Nephron (organoid): ENCODE measurements around the gene FERMT2.

Experiments
- H3K27ac Mint-ChIP-seq, 3 experiments: 2 replicates each; pipeline ENCODE4 v1.8.0; 2020; ENCODE audit warnings: mixed read lengths in 3 of 3, mild to moderate bottlenecking in 2 of 3, moderate library complexity in 1 of 3
- H3K27me3 Mint-ChIP-seq: 2 replicates; pipeline ENCODE4 v1.8.0; 2021; ENCODE audit warnings: low read depth, mild to moderate bottlenecking, moderate library complexity, mixed read lengths
- H3K36me3 Mint-ChIP-seq: 2 replicates; pipeline ENCODE4 v1.8.0; 2020; ENCODE audit warnings: low read depth, mixed read lengths
- H3K4me1 Mint-ChIP-seq: 2 replicates; pipeline ENCODE4 v1.8.0; 2020; ENCODE audit warnings: mixed read lengths
- H3K4me3 Mint-ChIP-seq, 3 experiments: 2 replicates each; pipeline ENCODE4 v1.8.0; 2020; ENCODE audit warnings: mild to moderate bottlenecking in 3 of 3, mixed read lengths in 3 of 3, moderate library complexity in 2 of 3
- H3K9me3 Mint-ChIP-seq: 2 replicates; pipeline ENCODE4 v1.8.0; 2020; ENCODE audit warnings: mixed read lengths
- TF ChIP-seq, protein P1 (sequence below), 3 experiments: fragments of 200-600 bp; sonication (generic); IDR thresholded peaks; one replicate each; pipeline ENCODE4 v1.5.0; 2021; ENCODE audit warnings: antibody characterized with exemption in 3 of 3; ENCODE audit not compliant: unreplicated experiment in 3 of 3

FERMT2 gene

GRCh38 chr14:52949249-52949648, 1.6 kb downstream of the FERMT2 start:
- Mint-ChIP-seq H3K4me1 (peaks cover 48% of the 10 kb centered on the region), H3K36me3 (peaks cover 21% of the 10 kb centered on the region), H3K9me3 (no peaks in the 10 kb centered on the region), H3K27me3 (no peaks in the 10 kb centered on the region), H3K4me3 (peak overlapping the region; percentile 96 to 100 (median 98)), H3K27ac (peak overlapping the region; percentile 97 to 98 (median 97))
- TF ChIP-seq, protein P1, sequence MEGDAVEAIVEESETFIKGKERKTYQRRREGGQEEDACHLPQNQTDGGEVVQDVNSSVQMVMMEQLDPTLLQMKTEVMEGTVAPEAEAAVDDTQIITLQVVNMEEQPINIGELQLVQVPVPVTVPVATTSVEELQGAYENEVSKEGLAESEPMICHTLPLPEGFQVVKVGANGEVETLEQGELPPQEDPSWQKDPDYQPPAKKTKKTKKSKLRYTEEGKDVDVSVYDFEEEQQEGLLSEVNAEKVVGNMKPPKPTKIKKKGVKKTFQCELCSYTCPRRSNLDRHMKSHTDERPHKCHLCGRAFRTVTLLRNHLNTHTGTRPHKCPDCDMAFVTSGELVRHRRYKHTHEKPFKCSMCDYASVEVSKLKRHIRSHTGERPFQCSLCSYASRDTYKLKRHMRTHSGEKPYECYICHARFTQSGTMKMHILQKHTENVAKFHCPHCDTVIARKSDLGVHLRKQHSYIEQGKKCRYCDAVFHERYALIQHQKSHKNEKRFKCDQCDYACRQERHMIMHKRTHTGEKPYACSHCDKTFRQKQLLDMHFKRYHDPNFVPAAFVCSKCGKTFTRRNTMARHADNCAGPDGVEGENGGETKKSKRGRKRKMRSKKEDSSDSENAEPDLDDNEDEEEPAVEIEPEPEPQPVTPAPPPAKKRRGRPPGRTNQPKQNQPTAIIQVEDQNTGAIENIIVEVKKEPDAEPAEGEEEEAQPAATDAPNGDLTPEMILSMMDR (IDR thresholded peaks at IDR 0.05; ENCODE audit: unreplicated experiment in 3 of 3): no peak

DNA sequence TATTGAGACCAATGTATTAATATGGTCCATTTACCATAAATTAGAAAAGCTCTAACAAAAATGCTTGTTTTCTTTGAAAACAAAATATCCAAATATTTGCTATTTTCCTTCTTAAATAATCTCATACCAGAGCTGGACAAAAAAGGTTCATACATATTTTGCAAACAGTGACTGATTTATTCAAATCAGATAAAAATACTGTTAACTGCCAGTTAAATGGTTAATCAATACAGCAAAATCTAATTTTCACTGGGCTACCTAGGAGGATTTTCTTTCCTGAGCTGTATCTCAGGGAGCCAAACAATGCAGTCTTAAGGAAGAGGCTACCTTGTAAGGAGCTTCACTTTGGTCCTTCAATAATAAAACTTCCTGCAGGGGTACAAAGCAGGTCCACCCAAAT, 2.0 kb downstream of the FERMT2 start:
- peaks cover 49% of the 10 kb centered on the region for H3K4me1 Mint-ChIP-seq
- TF ChIP-seq, protein P1 (IDR thresholded peaks at IDR 0.05; ENCODE audit: unreplicated experiment in 3 of 3): no peak
- H3K27me3 Mint-ChIP-seq: no peaks in the 10 kb centered on the region
- H3K9me3 Mint-ChIP-seq: no peaks in the 10 kb centered on the region
- peak overlapping the region; percentile 96 to 100 (median 98) for H3K4me3 Mint-ChIP-seq
- H3K36me3 Mint-ChIP-seq: peaks cover 25% of the 10 kb centered on the region
- H3K27ac Mint-ChIP-seq: peak overlapping the region; percentile 97 to 98 (median 97)

- H3K9me3 Mint-ChIP-seq: no peaks in the 10 kb centered on the region
- H3K4me1 Mint-ChIP-seq: peaks cover 50% of the 10 kb centered on the region
- H3K27ac Mint-ChIP-seq: peak overlapping the region in 2 of 3 experiments; percentile 2 to 33
- TF ChIP-seq, protein P1 (IDR thresholded peaks at IDR 0.05; ENCODE audit: unreplicated experiment in 3 of 3): no peak
- peaks cover 29% of the 10 kb centered on the region for H3K36me3 Mint-ChIP-seq
- H3K27me3 Mint-ChIP-seq: no peaks in the 10 kb centered on the region
- peak overlapping the region; percentile 37 to 74 (median 50) for H3K4me3 Mint-ChIP-seq
Measured at GRCh38 chr14:52948039-52948438, 2.8 kb downstream of the FERMT2 start.

DNA sequence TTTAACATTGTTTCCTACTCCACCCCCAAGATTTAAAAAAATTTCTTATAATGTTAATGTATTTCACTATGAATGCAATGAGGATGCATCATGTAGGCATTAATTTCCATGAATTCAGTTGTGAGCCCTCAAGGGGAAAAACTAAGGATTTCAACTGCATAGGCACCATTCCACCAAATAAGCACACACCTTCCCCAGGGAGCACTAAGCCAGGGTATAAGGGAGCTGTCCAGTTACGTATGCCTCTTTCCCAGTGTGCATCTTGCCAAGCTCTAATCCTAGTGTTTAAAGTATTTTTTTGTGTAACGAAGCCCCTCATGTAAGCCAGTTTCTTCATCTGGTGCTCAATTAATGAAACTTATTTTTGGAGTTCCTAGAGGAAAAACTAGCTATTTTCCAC, 6.6 kb downstream of the FERMT2 start:
- H3K4me3 Mint-ChIP-seq: no peak overlapping the region
- no peaks in the 10 kb centered on the region for H3K27me3 Mint-ChIP-seq
- no peak overlapping the region for H3K27ac Mint-ChIP-seq
- H3K4me1 Mint-ChIP-seq: peaks cover 33% of the 10 kb centered on the region
- TF ChIP-seq, protein P1 (IDR thresholded peaks at IDR 0.05; ENCODE audit: unreplicated experiment in 3 of 3): no peak
- peaks cover 39% of the 10 kb centered on the region for H3K36me3 Mint-ChIP-seq
- no peaks in the 10 kb centered on the region for H3K9me3 Mint-ChIP-seq

GRCh38 chr14:52939427-52939826, 11.4 kb downstream of the FERMT2 start:
- Mint-ChIP-seq H3K27me3 (no peaks in the 10 kb centered on the region), H3K36me3 (peaks cover 20% of the 10 kb centered on the region)

GRCh38 chr14:52937869-52938268, 13.0 kb downstream of the FERMT2 start:
- no peaks in the 10 kb centered on the region for H3K9me3 Mint-ChIP-seq
- H3K36me3 Mint-ChIP-seq: peaks cover 10% of the 10 kb centered on the region
- TF ChIP-seq, protein P1 (IDR thresholded peaks at IDR 0.05; ENCODE audit: unreplicated experiment in 3 of 3): no peak
- H3K27me3 Mint-ChIP-seq: no peaks in the 10 kb centered on the region
- peak overlapping the region in 1 of 3 experiments; percentile 2 for H3K27ac Mint-ChIP-seq
- H3K4me3 Mint-ChIP-seq: no peak overlapping the region
- H3K4me1 Mint-ChIP-seq: peaks cover 33% of the 10 kb centered on the region

More at GRCh38 chr14:52939427-52939826, 11.4 kb downstream of the FERMT2 start:
- peaks cover 35% of the 10 kb centered on the region for H3K4me1 Mint-ChIP-seq
- H3K9me3 Mint-ChIP-seq: no peaks in the 10 kb centered on the region
- H3K4me3 Mint-ChIP-seq: no peak overlapping the region
- TF ChIP-seq, protein P1 (IDR thresholded peaks at IDR 0.05; ENCODE audit: unreplicated experiment in 3 of 3): no peak
- no peak overlapping the region for H3K27ac Mint-ChIP-seq
